ENCODE measurements around the gene SKA1.

DNA sequence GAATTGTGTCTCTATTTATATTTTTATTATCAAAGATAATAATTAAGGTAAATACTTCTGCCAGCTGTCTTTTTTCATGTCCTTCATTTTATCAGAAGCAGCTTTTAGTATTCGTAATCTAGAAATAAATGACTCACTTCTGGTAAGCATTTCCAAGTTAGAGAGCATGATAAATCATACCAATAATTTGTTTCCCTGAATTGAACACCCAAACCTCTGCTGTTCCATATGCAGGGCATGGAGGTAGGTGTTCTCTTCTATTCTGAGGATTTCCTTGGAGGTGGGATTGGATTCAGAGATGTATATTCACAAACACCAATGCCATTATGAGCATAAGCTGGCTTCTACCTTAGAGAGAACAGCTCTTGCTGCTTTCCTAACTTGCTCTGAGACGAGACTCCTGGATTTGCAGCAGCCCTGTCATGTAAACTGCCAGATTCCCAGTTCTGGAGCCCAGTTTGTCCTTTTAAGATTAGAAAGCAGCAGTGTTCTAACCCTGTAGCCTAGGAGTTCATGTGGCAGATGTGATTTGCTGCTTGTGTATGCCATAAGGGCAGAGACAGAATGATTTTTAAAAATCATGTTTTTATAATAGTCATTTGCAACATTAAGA is 47.5 kb downstream of the SKA1 start:
- TF ChIP-seq GATA2 (IDR thresholded peaks at IDR 0.05; ENCODE audit: low read depth, low read length): no peak
- no peak for TF ChIP-seq GATA3 (IDR thresholded peaks at IDR 0.05; ENCODE audit: low read depth, low read length)
